Measurements from ENCODE around the gene IDH1. TPM values are rescaled to one million over a fixed set of nuclear protein-coding genes. Genes with fewer than 3 reads are reported as not detected.

Gene IDH1
- total RNA-seq, 1 experiment from 2014 or later = 50.2 TPM

- Mint-ChIP-seq H3K36me3 (ENCODE audit: insufficient read depth, unreplicated experiment) (peaks cover 62% of the 10 kb centered on the region), H3K4me3 (ENCODE audit: unreplicated experiment) (no peak overlapping the region), H3K9me3 (ENCODE audit: unreplicated experiment) (no peaks in the 10 kb centered on the region), H3K27me3 (ENCODE audit: insufficient read depth, unreplicated experiment) (no peaks in the 10 kb centered on the region), H3K4me1 (ENCODE audit: insufficient read depth, unreplicated experiment) (peaks cover 6% of the 10 kb centered on the region), H3K27ac (ENCODE audit: low read depth, unreplicated experiment) (no peak overlapping the region)
- DNase-seq (ENCODE audit: unreplicated experiment) = no peak
- intact Hi-C loops (cut with micrococcal nuclease) = no loop called here
- ChIA-PET CTCF (no interaction called here), POLR2A (no interaction called here)
- no TSS peak for BruUV-seq (replicated peaks)
- no peak for TF ChIP-seq CTCF (IDR thresholded peaks at IDR 0.05; ENCODE audit: unreplicated experiment)
Measured at GRCh38 chr2:208297961-208298360, 43.1 kb upstream of the IDH1 start.

- Mint-ChIP-seq H3K4me1 (ENCODE audit: insufficient read depth, unreplicated experiment) (peaks cover 9% of the 10 kb centered on the region), H3K9me3 (ENCODE audit: unreplicated experiment) (no peaks in the 10 kb centered on the region)
Measured at GRCh38 chr2:208296610-208297009, 41.7 kb upstream of the IDH1 start.

GRCh38 chr2:208295834-208296233 lies 41.0 kb upstream of the IDH1 start:
- TF ChIP-seq CTCF (IDR thresholded peaks at IDR 0.05; ENCODE audit: unreplicated experiment) = no peak
- Mint-ChIP-seq H3K9me3 (ENCODE audit: unreplicated experiment) (peaks cover 1% of the 10 kb centered on the region), H3K4me3 (ENCODE audit: unreplicated experiment) (no peak overlapping the region), H3K4me1 (ENCODE audit: insufficient read depth, unreplicated experiment) (peaks cover 9% of the 10 kb centered on the region), H3K27ac (ENCODE audit: low read depth, unreplicated experiment) (no peak overlapping the region), H3K27me3 (ENCODE audit: insufficient read depth, unreplicated experiment) (no peaks in the 10 kb centered on the region), H3K36me3 (ENCODE audit: insufficient read depth, unreplicated experiment) (peaks cover 61% of the 10 kb centered on the region)
- intact Hi-C loops (cut with micrococcal nuclease) = no loop called here
- BruUV-seq (replicated peaks) = no TSS peak
- ChIA-PET CTCF (interaction anchor here (1.0 kb wide), 1 partner anchor 120 kb away, joined by 5 read pairs; no protein-coding TSS in a partner anchor), POLR2A (no interaction called here)
- DNase-seq (ENCODE audit: unreplicated experiment) = no peak

More at GRCh38 chr2:208296610-208297009, 41.7 kb upstream of the IDH1 start:
- Mint-ChIP-seq H3K4me3 (ENCODE audit: unreplicated experiment) (no peak overlapping the region), H3K27ac (ENCODE audit: low read depth, unreplicated experiment) (no peak overlapping the region), H3K36me3 (ENCODE audit: insufficient read depth, unreplicated experiment) (peaks cover 61% of the 10 kb centered on the region), H3K27me3 (ENCODE audit: insufficient read depth, unreplicated experiment) (no peaks in the 10 kb centered on the region)
- no peak for TF ChIP-seq CTCF (IDR thresholded peaks at IDR 0.05; ENCODE audit: unreplicated experiment)
- intact Hi-C loops (cut with micrococcal nuclease) = no loop called here
- no peak for DNase-seq (ENCODE audit: unreplicated experiment)
- POLR2A ChIA-PET = no interaction called here
- BruUV-seq (replicated peaks) = no TSS peak
- CTCF ChIA-PET = no interaction called here

- DNase-seq (ENCODE audit: unreplicated experiment) = no peak
- peaks cover 10% of the 10 kb centered on the region for H3K9me3 Mint-ChIP-seq (ENCODE audit: unreplicated experiment)
- no peaks in the 10 kb centered on the region for H3K27me3 Mint-ChIP-seq (ENCODE audit: insufficient read depth, unreplicated experiment)
- peak overlapping the region; percentile 43 for H3K27ac Mint-ChIP-seq (ENCODE audit: low read depth, unreplicated experiment)
- ChIA-PET POLR2A (interaction anchor here (0.5 kb wide), 1 partner anchor 526 kb away, joined by 3 read pairs; no protein-coding TSS in a partner anchor), CTCF (interaction anchor here (0.7 kb wide), 1 partner anchor 551 kb away, joined by 3 read pairs; no protein-coding TSS in a partner anchor)
- BruUV-seq (replicated peaks) = no TSS peak
- peaks cover 3% of the 10 kb centered on the region for H3K4me1 Mint-ChIP-seq (ENCODE audit: insufficient read depth, unreplicated experiment)
- intact Hi-C loops (cut with micrococcal nuclease) = no loop called here
- H3K36me3 Mint-ChIP-seq (ENCODE audit: insufficient read depth, unreplicated experiment) = peaks cover 61% of the 10 kb centered on the region
- no peak overlapping the region for H3K4me3 Mint-ChIP-seq (ENCODE audit: unreplicated experiment)
- TF ChIP-seq CTCF (IDR thresholded peaks at IDR 0.05; ENCODE audit: unreplicated experiment) = no peak
Measured at GRCh38 chr2:208294482-208295024, 39.7 kb upstream of the IDH1 start.
